Right lung (tissue), 5 donors: Measurements from ENCODE around the gene QRSL1. TPM values are rescaled to one million over a fixed set of nuclear protein-coding genes. Genes with fewer than 3 reads are reported as not detected.
"Not testable (repeated sequence)": the region's sequence is repeated elsewhere in the genome, so short reads cannot be mapped to it uniquely, and the experiment has no call there.

ENCODE experiments used
- DNase-seq, 2 donors: peaks; one replicate each; pipeline ENCODE4 v3.0.0-alpha.2; 2013
- polyA plus RNA-seq, 5 donors: library from polyadenylated mRNA; unstranded; fragments of 120-200 nt; gene quantifications; one replicate each; pipeline versions ENCODE4 v1.2.1 to v1.2.3, GENCODE V29; 2013; ENCODE audit warnings: inconsistent platforms in 1 of 5, low replicate concordance in 1 of 5; ENCODE audit not compliant: insufficient read length in 5 of 5, insufficient read depth in 1 of 5

QRSL1 gene
- polyA plus RNA-seq, 5 donors, result 12.6 to 20.1 (median 17.4) TPM

DNA sequence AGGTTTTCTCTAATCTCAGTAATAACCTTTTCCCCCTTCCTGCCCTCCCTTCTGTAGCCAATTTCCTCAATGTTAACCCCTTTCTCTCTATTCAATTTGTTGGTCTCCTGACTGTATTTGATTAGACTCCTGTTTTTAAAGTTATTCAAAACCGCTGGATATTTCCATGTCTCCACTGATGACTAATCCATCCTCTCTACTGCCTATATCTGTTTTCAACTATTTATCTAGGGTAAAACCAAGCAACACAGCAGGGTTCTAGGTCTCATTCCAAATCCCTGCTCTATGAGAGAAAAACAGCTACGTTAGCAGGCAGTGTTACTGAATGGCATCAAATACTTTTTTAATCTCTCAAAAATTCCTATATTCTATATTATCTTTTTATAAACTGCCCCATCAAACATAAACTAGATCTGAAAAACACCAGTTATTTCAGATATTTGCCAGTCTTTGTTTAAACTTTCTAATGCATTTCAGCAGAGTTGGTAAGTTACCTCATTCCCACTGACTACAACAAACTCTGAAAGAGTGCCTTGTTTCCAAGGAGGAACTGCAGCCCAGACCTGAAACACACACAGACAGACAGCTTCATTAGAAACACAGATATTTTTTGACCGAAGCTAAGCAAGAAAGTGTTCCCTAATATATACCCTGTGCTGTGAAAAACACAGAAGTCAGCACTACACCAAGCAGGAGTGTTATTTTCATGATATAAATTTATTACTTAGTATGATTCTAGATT, 8.3 kb upstream of the QRSL1 start:
- DNase-seq, result no peak

DNA sequence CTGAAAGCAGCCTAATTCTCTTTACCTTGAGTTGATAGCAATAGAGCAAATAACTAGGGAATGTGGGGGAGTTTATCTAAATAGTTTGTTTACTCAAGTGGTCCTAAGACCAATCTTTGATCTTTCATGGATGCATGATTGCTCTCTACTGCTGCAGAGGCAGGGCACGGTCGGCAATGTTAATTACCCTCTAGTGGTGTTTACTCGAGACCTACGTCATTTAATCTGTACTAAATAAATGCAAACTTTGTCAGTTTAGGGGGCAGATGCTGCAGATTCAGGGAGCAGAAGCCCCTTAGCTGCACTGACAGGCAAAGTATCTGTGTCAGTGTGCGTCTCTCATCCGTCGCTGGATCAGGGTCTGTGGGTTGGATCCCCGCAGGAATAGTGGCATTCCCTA, 7.0 kb upstream of the QRSL1 start:
- DNase-seq, result no peak

DNA sequence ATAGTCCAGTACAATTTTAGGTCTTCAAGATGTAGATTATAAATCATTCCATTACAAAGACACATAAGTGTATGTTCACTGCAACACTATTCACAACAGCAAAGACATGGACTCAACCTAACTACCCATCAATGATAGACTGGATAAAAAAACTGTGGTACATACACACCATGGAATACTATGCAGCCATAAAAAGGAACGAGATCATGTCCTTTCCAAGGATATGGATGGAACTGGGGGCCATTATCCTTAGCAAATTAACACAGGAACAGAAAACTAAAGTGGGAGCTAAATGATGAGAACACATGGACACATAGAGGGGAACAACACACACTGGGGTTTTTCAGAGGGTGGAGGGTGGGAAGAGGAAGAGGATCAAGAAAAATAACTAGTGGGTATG, 6.3 kb upstream of the QRSL1 start:
- no peak for DNase-seq

DNA sequence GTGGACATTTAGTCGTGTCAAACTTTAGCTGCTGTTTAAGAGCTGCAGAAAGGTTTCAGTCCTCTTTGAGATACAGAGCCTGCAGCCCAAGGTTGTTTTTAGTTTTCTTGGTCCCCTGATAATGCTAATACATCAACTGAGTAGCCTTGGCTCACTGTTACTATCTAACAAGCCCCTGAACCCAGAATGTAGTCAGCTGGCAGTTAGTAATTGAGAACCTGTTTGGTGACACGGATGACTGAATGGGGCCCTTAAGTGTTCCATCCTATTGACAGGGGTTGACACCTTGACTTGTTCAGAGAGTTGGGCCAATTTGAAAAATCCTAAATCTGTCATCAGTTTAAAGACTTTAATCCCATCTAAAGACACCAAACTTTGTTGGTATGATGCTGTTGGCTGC, 2.9 kb upstream of the QRSL1 start:
- DNase-seq, result no peak

DNA sequence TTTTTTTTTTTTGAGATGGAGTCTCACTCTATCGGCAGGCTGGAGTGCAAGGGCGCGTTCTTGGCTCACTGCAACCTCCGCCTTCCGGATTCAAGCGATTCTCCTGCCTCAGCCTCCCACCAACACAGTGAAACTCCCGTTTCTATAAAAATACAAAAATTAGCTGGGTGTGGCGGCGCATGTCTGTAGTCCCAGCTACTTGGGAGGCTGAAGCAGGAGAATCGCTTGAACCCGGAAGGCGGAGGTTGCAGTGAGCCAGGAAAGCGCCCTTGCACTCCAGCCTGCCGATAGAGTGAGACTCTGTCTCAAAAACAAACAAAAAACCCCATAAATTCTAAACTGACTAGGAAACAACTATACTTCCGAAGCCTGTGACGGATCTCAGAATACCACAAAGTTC, 1.6 kb upstream of the QRSL1 start:
- not testable (repeated sequence) for DNase-seq

DNA sequence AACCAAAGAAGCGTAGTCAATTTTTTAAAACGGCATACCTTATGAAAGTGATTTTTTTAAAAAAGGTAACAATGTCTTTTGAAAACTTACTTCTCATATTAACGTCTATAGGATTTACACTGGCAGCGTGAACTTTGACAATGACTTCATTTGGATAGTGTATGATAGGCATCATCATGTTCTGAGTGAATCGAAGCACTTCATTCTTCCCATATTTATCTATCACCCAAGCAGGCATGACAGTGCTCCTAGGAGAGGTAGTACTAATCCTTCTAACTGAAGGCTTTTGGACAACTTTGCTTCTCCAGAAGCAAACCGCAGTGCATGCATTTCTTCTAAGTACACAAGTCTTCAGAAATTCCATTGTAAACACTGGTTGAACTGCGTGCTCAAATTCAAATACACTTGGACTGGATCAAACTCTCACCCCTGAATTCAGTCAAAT, 698 bp upstream of the QRSL1 start:
- no peak for DNase-seq

DNA sequence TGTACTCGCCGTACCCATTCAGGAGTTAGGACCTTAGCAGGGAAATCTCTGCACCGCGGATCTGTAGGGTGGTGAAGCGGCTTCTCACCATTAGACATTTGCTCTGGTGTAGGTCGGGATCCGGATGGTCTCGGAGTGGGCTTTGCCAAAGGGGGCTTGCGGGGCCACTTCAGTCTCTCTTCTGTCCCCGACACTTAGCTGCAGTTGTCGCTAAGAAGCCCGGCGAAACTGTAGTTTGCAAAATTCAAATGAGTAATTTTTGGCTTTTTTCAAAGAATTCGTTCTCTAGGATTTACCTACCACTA, 433 bp downstream of the QRSL1 start:
- no peak for DNase-seq

DNA sequence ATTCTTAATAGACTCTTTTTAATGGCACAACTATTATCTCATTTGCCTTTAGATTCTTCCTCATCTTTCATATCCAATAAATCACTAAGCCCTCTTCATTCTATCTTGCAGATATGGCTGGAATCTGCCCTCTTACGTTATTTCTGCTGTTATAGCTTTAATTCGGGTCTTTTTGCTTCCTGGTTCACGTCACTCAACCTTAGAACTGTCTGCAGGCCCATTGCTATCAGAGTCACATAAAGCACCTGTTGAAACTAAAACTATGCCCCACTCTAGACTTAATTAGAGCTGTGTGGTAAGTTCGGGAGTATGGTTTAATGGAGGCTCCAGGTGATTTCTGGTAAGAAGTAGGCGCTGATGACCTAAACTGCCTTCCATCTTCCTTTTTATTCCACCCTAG, 988 bp downstream of the QRSL1 start:
- no peak for DNase-seq

DNA sequence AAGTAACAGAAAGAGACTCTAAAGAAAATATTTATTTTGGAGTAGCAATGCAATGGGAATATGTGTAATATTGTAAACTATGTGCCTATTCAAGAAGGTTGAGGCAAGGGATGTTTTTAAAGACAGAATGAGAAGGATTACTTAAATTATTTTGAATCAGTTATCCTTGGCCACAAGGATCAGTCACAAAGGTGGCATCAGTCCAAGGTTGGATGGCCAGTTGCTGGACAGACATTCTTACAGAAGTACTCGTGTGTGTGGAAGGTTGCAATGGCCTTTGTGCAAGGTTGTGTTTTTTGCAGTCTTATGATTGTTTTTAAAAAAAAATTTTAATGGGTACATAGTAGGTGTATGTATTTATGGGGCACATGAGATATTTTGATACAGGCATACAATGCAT, 2.0 kb downstream of the QRSL1 start:
- no peak for DNase-seq

DNA sequence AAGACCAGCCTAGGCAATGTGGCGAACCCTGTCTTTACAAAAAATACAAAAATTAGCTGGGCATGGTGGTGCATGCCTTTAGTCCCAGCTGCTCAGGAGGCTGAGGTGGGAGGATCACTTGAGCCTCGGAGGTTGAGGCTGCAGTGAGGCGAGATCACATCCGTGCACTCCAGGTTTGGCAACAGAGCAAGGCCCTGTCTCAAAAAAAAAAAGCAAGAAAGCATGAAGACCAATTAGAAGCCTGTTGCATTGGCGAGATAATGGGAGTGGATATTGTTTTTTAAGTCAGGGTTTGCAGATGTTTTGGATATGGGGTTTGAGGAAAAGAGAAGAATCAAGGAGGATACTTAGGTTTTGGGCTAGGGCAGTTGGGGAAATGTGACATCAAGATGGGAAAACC, 5.2 kb downstream of the QRSL1 start:
- DNase-seq, result no peak

DNA sequence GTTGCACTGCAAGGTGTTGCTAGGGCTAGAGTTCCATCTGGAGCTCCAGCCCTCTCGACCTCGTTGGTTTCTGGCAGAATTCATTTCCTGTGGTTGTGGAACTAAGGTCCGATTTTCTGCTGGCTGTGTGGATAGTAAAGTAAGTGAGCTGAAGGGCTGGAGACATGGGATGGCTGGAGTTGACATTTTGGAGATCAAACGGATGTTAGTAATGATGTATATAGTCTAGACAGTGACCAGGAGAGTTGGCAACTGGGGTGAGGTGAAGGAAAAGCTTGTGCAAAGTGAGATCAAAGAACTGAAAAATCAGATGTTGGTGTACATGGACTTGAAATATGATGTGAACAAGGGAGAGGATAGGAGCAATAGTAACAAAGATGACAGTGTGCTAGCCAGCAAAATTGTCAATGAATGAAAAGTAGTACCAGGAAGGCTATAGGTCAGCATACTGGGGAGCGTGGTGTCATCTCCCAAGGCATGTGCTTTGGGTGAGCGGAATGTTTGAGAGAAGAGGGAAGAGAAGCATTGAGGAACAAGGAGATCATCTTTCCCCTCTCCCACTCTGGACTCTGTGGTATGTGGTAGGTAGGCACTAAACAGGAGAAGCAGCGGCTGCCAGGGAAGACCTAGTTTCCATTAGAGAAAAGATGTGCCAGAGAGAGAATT, 7.8 kb downstream of the QRSL1 start:
- DNase-seq, result no peak

DNA sequence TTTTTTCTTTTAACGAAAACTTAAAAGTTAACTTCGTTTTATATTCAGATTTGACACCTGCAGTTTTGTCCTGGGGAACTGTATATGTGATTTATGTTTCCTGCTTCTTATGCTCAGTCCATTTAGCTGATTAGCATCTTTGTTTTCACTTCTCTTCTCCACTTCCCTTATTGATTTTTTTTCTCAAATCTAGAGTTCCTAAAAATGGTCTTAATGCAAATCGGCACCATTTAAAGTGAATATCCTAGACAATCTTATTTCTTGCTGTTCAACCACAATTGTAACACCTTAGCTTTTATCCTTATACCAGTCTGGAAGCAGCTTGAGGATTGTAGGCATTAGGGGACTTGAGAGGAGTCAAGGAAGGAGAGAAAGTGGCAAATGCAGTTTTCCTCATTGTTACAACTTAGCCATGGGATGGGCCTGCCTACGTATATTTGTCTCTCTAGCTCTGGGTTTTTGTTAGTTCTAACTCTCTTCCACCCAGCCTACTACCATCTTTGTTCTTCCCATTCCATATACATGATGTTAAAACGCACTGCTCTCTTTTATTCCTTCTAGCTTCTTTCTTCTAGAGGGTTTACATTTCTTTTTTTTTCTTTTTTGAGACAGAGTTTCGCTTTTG, 8.5 kb downstream of the QRSL1 start:
- DNase-seq, result no peak

DNA sequence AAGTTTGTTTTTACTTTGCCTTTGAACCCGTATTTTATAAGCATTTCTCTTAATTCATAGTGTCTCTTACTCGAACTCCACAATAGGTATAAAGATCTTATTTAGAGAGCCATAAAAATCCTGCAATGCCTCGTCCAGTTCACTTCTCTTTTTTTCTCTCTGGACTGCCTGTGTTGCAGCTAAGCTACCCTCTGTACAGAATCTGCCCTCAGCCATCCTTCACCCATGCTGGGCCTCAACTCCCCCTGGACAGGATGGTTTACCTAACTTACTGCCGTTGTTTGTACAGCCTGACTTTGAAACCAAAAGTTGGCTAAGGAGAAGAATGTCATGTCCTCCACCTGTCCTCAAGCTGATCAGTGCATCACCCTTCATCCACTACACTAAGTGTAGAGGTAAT, 10.4 kb downstream of the QRSL1 start:
- no peak for DNase-seq

DNA sequence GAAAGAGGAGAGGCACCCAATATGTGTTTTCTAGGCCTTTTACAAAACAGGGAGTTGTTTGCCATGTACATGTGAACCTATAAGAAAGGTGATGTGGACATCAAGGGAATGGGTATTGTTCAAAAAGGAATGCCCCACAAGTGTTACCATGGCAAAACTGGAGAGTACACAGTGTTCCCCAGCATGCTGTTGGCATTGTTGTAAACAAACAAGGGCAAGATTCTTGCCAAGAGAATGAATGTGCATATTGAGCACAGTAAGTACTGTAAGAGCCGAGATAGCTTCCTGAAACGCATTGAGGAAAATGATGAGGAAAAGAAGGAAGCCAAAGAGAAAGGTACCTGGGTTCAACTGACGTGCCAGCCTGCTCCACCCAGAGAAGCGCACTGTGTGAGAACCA, 13.1 kb downstream of the QRSL1 start:
- DNase-seq, result no peak

DNA sequence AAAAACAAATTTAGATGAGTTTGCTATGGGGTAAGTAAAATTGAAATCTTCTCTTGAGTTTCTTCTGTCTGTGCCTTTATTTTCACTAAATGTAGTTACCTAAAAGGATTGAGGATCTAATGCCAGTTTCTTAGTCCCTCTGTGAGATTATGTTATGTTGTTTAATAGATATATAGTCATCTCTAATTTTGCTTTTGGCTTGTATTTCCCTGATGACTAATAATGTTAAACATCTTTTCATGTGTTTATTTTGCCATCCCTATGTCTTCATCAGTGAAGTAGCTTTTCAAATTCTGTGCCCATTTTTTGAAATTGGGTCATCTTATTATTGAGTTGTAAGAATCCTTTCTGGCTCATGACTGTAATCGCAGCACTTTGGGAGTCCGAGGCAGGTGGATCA, 13.7 kb downstream of the QRSL1 start:
- no peak for DNase-seq

DNA sequence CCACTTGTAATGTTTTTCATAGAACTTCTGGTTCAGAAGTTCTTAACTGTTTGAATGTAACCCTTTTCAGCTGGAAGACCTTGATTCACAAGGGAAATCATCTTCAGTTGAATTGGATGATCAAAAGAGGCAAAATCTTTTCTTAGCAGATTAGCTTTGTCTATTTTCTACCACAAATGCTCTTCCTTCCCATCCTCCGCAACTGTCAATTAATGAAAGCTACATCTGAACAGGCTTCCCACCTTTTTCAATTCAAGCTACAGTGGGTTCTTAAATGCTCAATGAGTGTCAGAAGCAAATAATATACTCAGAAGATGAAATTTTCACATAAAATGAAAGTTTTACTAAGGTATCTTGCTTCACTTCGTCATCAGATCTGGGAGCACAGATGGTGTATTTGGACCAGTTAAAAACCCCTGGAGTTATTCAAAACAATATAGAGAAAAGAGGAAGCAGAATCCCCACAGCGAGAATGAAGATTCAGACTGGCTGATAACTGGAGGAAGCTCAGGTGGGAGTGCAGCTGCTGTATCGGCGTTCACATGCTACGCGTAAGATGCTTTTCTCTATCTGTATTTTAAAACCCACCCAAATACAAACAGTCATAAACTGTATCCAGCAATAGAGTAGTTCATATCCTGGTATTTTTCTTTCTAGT, 19.4 kb downstream of the QRSL1 start:
- DNase-seq, result no peak

DNA sequence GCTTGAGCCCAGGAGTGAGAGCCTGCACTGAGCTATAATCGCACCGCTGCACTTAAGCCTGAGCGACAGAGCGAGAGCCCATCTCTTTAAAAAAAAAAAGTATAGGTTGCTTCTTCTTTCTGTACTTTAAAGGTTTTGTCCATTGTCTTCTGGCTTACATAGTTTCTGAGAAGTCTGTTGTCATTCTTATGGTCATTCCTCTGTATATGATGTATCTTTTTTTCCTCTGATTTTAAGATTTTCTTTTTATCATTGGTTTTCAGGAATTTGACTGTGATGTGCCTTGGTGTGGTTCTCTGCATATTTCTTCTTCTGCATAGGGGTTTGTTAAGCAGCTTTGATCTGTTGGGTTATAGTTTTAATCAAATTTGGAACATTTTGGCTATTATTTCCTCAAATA, 29.1 kb downstream of the QRSL1 start:
- no peak for DNase-seq

DNA sequence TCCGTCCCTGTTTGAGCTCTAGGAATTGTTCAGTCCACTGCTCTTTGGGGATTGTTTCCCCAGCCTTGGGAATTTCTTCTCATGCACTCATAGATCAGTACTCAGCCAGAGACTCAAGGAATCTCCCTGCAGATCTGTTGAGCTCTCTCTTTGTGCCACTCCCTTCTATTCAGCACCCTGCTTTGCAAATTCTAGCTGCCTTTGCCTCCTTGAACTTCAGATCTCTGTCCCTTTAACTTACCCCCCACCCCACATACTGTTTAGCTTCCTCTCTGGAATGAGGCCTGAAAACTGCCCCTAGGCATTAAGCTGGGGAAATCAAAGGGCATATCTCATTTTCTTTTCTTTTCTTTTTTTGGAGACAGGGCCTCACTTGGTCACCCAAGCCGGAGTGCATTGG, 30.5 kb downstream of the QRSL1 start:
- no peak for DNase-seq

DNA sequence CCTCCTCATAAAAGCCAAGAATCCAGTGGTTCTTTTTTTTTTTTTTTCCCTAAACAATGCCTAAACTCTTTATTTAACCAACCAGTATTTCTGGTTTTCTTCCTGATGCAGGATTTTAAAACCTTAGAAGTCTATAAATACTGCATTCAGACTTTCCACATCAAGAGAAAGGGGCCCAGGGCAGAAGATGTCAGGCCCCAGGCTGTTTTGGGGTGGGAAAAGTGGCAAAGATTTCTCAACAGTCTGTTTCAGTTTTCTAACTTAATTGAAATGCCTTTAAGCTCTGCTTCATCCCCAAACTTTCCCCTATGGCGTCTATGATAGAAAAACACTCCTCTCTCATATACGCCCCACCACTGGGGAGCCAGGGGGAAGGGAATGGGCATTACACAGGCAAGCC, 33.1 kb downstream of the QRSL1 start:
- DNase-seq, result no peak

DNA sequence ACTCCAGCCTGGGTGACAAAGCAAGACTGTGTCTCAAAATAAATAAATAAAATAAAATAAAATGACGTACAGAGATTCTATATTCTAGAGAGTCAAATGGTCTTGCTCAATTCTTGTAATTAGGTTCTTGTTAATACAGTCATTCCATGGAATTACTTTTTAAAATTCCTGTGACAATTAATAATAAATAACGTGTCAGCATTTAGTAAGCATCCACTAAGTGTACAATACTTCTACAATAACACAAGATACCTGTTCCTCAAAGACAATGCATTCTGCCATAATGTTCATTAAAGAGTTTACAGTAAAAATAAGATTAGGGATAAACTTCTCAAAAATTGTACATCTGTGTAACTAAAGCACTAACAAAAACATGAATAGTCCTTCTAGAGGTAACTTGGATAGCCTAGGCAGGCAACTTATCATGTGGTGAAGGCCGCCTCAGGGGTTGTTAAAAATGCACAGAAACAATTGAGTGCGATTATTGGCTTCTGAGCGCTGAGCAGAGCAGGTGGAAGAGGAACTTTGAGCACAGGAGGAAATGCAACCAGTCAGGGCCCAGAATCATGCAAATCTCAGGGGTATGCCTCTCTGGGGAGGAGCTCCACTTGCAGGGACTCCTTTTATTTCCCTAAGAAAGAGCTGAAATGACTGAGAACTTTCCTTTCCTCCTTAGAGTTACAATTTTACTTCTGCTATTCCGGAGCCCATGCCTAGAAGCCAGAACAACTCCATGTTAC, 37.1 kb downstream of the QRSL1 start:
- DNase-seq, result no peak

DNA sequence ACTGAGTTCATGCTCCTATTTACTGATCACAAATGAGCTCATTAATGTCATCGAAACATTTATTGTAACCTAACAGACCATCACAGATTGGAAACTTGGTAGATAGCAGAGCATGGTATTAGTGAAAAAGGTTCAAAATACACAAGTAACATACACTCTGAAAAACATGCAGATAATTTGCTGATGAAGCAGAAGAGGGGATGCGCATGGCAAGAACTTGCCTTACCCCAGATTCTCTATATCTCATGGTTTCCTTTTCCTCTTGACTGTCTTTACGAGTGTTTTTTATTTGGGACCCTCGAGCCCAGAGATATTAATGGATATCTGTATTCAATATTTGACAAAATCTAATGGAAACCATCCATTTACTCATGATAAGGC, 37.6 kb downstream of the QRSL1 start:
- DNase-seq, result no peak

DNA sequence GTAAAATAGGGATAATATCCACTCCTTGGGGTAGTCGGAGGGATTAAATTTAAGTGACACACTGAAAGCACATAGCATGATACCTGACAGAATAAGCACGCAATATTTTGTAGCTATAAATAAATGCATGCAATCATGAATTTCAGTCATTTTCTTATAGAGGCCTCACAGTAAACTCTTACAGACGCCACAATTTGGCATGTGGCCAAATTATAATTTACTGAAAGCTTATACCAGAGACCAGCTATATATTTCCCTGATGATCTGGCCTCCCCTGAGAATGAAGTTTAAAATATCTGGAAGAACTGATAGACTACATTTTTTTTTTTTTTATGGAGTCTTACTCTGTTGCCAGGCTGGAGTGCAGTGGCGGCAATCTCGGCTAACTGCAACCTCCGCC, 40.9 kb downstream of the QRSL1 start:
- no peak for DNase-seq
